ENCODE measurements around the gene LRSAM1. TPM values are rescaled to one million over a fixed set of nuclear protein-coding genes. Genes with fewer than 3 reads are reported as not detected.

The LRSAM1 gene
- total and polyA plus RNA-seq, 7 experiments from 2014 or later = 4.0 to 23.3 (median 17.6) TPM

DNA sequence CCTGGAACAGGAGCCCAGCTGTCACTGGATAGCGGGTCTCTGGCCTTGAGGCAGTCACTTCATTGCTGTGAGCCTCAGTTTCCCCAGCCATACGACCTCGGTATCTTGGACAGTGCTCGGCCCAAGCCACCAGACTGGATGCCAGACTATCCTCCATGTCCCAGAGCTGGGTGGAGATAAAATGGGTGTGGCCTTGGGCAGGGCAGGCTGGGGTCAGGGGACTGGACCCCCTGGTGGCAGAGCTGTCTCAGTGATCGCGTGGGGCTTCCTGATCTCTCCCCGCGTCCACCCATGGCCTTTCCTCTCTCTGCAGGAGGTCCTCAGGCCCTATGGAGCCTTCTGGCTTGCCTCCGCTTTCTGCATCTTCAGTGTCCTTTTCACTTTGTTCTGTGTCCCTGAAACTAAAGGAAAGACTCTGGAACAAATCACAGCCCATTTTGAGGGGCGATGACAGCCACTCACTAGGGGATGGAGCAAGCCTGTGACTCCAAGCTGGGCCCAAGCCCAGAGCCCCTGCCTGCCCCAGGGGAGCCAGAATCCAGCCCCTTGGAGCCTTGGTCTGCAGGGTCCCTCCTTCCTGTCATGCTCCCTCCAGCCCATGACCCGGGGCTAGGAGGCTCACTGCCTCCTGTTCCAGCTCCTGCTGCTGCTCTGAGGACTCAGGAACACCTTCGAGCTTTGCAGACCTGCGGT, 44.4 kb upstream of the LRSAM1 start:
- Histone ChIP-seq H3K27me3 (ENCODE audit: control insufficient read depth in 2 of 2, insufficient read depth in 2 of 2, low read length in 2 of 2) (peaks cover 0 to 25% of the 10 kb centered on the region in 2 donors), H3K4me1 (ENCODE audit: control insufficient read depth in 2 of 2, insufficient read depth in 2 of 2, low read length in 2 of 2) (no peaks in the 10 kb centered on the region), H3K27ac (ENCODE audit: low read depth, low read length) (no peak overlapping the region), H3K4me3 (ENCODE audit: low read length) (no peak overlapping the region), H3K36me3 (ENCODE audit: control insufficient read depth in 2 of 3, insufficient read depth in 3 of 3, low read length in 3 of 3) (no peaks in the 10 kb centered on the region), H3K9me3 (ENCODE audit: control insufficient read depth in 2 of 3, low read length in 3 of 3) (no peaks in the 10 kb centered on the region)
- ChIA-PET POLR2A (no interaction called here), CTCF (no interaction called here)
- Mint-ChIP-seq H3K36me3 (no peaks in the 10 kb centered on the region), H3K4me3 (no peak overlapping the region), H3K9me3 (no peaks in the 10 kb centered on the region), H3K27me3 (peaks cover 18 to 47% (median 31%) of the 10 kb centered on the region in 5 donors), H3K4me1 (peaks cover 0 to 6% (median 0%) of the 10 kb centered on the region in 7 donors), H3K27ac (no peak overlapping the region)
- intact Hi-C loops (cut with micrococcal nuclease) = no loop called here
- DNase-seq (no peak), ATAC-seq (no peak)

DNA sequence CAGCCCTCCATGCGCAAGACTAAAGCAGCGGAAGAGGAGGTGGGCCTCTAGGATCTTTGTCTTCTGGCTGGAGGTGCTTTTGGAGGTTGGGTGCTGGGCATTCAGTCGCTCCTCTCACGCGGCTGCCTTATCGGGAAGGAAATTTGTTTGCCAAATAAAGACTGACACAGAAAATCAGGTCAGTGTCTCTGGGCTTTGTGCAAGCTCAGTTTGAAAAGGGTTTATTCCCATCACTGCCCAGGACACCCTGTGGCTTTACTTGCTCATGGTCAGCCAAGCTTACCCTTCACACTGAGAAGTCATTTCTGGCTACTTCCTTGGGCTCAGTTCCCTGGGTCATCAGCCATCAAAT, 43.8 kb upstream of the LRSAM1 start:
- POLR2A ChIA-PET = interaction anchor here (0.5 kb wide), 1 partner anchor 40 kb away, joined by 3 read pairs; no protein-coding TSS in a partner anchor
- intact Hi-C loops (cut with micrococcal nuclease) = no loop called here
- peaks cover 0 to 6% (median 0%) of the 10 kb centered on the region in 7 donors for H3K4me1 Mint-ChIP-seq

DNA sequence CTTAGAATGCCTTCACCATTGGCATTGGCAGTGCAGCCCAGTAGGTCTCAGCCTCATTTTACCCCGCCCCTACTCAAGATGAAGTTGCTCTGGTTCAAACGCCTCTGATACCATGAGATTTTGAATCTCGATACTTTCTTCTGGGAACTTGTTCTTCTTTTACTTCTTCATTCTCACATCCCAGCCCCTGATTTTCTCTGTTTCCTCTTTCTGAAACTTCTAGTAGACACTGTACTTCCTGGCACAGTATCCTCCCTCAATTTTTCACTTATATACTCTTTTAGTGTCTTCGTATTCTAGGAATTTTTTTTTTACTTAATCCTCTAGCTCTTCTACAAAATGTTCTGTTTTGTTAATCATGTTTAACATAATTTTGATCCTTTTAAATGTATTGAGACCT, 40.2 kb upstream of the LRSAM1 start:
- peaks cover 0 to 4% of the 10 kb centered on the region in 2 donors for H3K27me3 ChIP-seq (ENCODE audit: control insufficient read depth in 2 of 2, insufficient read depth in 2 of 2, low read length in 2 of 2)
- no peaks in the 10 kb centered on the region for H3K9me3 ChIP-seq (ENCODE audit: control insufficient read depth in 2 of 3, low read length in 3 of 3)
- H3K4me1 Mint-ChIP-seq = peaks cover 0 to 14% (median 0%) of the 10 kb centered on the region in 7 donors
- H3K4me3 ChIP-seq (ENCODE audit: low read length) = no peak overlapping the region
- intact Hi-C loops (cut with micrococcal nuclease) = no loop called here
- H3K27ac ChIP-seq (ENCODE audit: low read depth, low read length) = no peak overlapping the region
- no peak for ATAC-seq
- no peaks in the 10 kb centered on the region for H3K36me3 Mint-ChIP-seq
- ChIA-PET POLR2A (no interaction called here), CTCF (no interaction called here)
- no peak for DNase-seq
- H3K36me3 ChIP-seq (ENCODE audit: control insufficient read depth in 2 of 3, insufficient read depth in 3 of 3, low read length in 3 of 3) = no peaks in the 10 kb centered on the region
- H3K27me3 Mint-ChIP-seq = peaks cover 33 to 62% (median 50%) of the 10 kb centered on the region in 5 donors
- H3K4me1 ChIP-seq (ENCODE audit: control insufficient read depth in 2 of 2, insufficient read depth in 2 of 2, low read length in 2 of 2) = no peaks in the 10 kb centered on the region
- H3K4me3 Mint-ChIP-seq = no peak overlapping the region
- H3K27ac Mint-ChIP-seq = no peak overlapping the region
- no peaks in the 10 kb centered on the region for H3K9me3 Mint-ChIP-seq

More for the DNA sequence above, 43.8 kb upstream of the LRSAM1 start:
- Histone ChIP-seq H3K36me3 (ENCODE audit: control insufficient read depth in 2 of 3, insufficient read depth in 3 of 3, low read length in 3 of 3) (no peaks in the 10 kb centered on the region), H3K4me1 (ENCODE audit: control insufficient read depth in 2 of 2, insufficient read depth in 2 of 2, low read length in 2 of 2) (no peaks in the 10 kb centered on the region), H3K27ac (ENCODE audit: low read depth, low read length) (no peak overlapping the region), H3K9me3 (ENCODE audit: control insufficient read depth in 2 of 3, low read length in 3 of 3) (no peaks in the 10 kb centered on the region), H3K4me3 (ENCODE audit: low read length) (no peak overlapping the region), H3K27me3 (ENCODE audit: control insufficient read depth in 2 of 2, insufficient read depth in 2 of 2, low read length in 2 of 2) (peaks cover 0 to 25% of the 10 kb centered on the region in 2 donors)
- no peak for DNase-seq
- Mint-ChIP-seq H3K27me3 (peaks cover 17 to 49% (median 31%) of the 10 kb centered on the region in 5 donors), H3K4me3 (no peak overlapping the region), H3K36me3 (no peaks in the 10 kb centered on the region), H3K27ac (no peak overlapping the region), H3K9me3 (no peaks in the 10 kb centered on the region)
- ATAC-seq = no peak
- CTCF ChIA-PET = no interaction called here

DNA sequence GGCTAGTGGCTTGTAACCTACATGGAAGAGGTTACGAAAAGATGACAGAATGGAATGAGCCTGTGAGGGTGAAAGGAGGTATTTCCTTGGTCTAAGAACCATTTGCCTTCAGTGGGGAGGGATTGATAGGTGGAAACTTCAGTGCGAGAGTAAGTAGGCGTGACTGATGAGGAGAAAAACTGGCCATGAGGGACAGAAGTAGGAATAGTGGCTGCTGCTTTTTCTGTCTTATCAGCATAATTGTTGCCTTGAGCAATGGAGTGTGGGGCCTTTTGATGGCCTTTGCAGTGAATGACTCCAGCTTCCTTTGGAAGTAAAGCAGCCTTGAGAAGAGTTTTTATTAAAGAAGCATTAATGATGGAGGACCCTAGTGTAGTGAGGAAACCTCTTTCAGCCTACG, 36.2 kb upstream of the LRSAM1 start:
- POLR2A ChIA-PET = interaction anchor here (0.9 kb wide), 1 partner anchor 36 kb away, joined by 3 read pairs; the partner anchor contains the start of genes LRSAM1 and RPL12
- H3K27me3 Mint-ChIP-seq = peaks cover 31 to 51% (median 43%) of the 10 kb centered on the region in 5 donors

DNA sequence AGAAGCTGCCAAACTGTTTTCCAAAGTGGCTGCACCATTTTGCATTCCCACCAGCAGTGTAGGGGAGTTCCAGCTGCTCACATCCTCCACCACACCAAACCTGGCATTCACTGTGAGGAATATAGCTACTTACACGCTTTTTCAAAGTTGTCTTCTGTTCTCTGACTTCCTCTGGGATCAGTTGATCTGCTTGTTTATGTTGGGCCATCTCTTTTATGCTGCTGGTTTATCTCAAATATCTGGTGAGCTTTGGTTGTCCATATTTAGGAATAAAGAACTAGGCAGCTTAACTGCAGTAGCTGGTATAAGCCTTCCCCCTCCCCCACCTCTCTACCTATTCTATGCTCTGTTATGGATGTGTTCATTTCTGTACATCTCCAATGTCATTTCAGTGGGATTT, 35.7 kb upstream of the LRSAM1 start:
- DNase-seq (no peak), ATAC-seq (no peak)
- POLR2A ChIA-PET = interaction anchor here (0.9 kb wide), 1 partner anchor 36 kb away, joined by 3 read pairs; the partner anchor contains the start of genes LRSAM1 and RPL12
- Mint-ChIP-seq H3K27ac (no peak overlapping the region), H3K27me3 (peaks cover 31 to 48% (median 43%) of the 10 kb centered on the region in 5 donors), H3K9me3 (no peaks in the 10 kb centered on the region), H3K4me1 (peaks cover 0 to 16% (median 0%) of the 10 kb centered on the region in 7 donors), H3K36me3 (no peaks in the 10 kb centered on the region), H3K4me3 (no peak overlapping the region)
- H3K4me1 ChIP-seq (ENCODE audit: control insufficient read depth in 2 of 2, insufficient read depth in 2 of 2, low read length in 2 of 2) = no peaks in the 10 kb centered on the region
- no peaks in the 10 kb centered on the region for H3K9me3 ChIP-seq (ENCODE audit: control insufficient read depth in 2 of 3, low read length in 3 of 3)
- CTCF ChIA-PET = interaction anchor here (0.8 to 0.9 kb wide), 2 partner anchors 9 to 544 kb away, joined by 3 to 4 read pairs; partner anchors contain the start of gene ZNF79
- no peak overlapping the region for H3K4me3 ChIP-seq (ENCODE audit: low read length)
- H3K27me3 ChIP-seq (ENCODE audit: control insufficient read depth in 2 of 2, insufficient read depth in 2 of 2, low read length in 2 of 2) = no peaks in the 10 kb centered on the region
- H3K36me3 ChIP-seq (ENCODE audit: control insufficient read depth in 2 of 3, insufficient read depth in 3 of 3, low read length in 3 of 3) = no peaks in the 10 kb centered on the region
- no peak overlapping the region for H3K27ac ChIP-seq (ENCODE audit: low read depth, low read length)
- intact Hi-C loops (cut with micrococcal nuclease) = no loop called here

More for the DNA sequence above, 36.2 kb upstream of the LRSAM1 start:
- intact Hi-C loops (cut with micrococcal nuclease) = no loop called here
- H3K9me3 ChIP-seq (ENCODE audit: control insufficient read depth in 2 of 3, low read length in 3 of 3) = no peaks in the 10 kb centered on the region
- H3K4me1 ChIP-seq (ENCODE audit: control insufficient read depth in 2 of 2, insufficient read depth in 2 of 2, low read length in 2 of 2) = no peaks in the 10 kb centered on the region
- no peaks in the 10 kb centered on the region for H3K27me3 ChIP-seq (ENCODE audit: control insufficient read depth in 2 of 2, insufficient read depth in 2 of 2, low read length in 2 of 2)
- Mint-ChIP-seq H3K27ac (no peak overlapping the region), H3K36me3 (no peaks in the 10 kb centered on the region), H3K9me3 (no peaks in the 10 kb centered on the region), H3K4me1 (peaks cover 0 to 16% (median 0%) of the 10 kb centered on the region in 7 donors), H3K4me3 (no peak overlapping the region)
- no peak overlapping the region for H3K4me3 ChIP-seq (ENCODE audit: low read length)
- CTCF ChIA-PET = interaction anchor here (0.8 to 0.9 kb wide), 2 partner anchors 9 to 544 kb away, joined by 3 to 4 read pairs; partner anchors contain the start of gene ZNF79
- ATAC-seq (no peak), DNase-seq (no peak)
- no peaks in the 10 kb centered on the region for H3K36me3 ChIP-seq (ENCODE audit: control insufficient read depth in 2 of 3, insufficient read depth in 3 of 3, low read length in 3 of 3)
- no peak overlapping the region for H3K27ac ChIP-seq (ENCODE audit: low read depth, low read length)

DNA sequence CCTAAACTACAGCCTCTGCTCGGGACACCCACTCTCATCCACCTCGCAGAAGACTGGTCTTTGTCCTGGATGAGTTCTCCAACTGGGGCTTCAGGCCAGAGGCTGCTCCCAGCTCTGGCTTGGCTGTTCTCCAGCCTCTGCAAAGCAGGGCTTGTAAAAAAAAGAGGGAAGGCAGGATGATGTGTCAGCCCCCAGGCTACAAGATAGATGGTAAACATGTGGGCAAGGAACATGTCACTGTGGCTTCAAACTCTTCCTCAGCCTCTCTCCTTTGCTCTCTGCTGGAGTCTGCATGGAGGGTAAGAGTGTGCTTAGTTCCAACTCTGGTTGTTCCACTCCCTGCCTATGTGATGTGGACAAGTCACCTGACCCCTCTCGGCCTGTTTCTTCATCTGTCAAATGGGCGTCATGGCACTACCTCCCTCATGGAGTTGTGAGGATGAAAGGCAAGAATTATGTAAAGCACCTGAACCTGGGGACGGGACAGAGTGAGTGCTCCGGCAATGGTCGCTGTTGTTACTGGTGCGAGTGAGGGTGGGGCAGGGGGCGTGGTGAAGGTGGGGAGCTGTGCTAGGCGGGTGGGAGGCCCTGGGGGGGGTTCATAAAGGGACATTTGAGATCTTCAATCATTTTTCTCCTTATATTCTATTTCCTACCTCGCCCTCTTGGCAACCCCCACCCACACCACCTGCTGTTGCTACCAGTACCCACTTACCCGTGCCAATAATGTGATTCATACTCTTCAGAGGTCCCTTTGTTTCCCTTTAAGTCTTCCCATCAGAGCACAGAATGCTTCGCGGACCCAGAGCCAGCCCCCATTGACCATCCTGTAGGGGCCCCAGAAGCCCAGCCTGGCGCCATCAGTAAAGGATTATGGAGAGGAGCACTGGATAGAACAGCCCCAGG, 33.9 kb upstream of the LRSAM1 start:
- no peaks in the 10 kb centered on the region for H3K36me3 Mint-ChIP-seq
- H3K4me1 Mint-ChIP-seq = peaks cover 0 to 13% (median under 1%) of the 10 kb centered on the region in 7 donors
- Histone ChIP-seq H3K9me3 (ENCODE audit: control insufficient read depth in 2 of 3, low read length in 3 of 3) (no peaks in the 10 kb centered on the region), H3K27me3 (ENCODE audit: control insufficient read depth in 2 of 2, insufficient read depth in 2 of 2, low read length in 2 of 2) (no peaks in the 10 kb centered on the region), H3K4me3 (ENCODE audit: low read length) (no peak overlapping the region), H3K36me3 (ENCODE audit: control insufficient read depth in 2 of 3, insufficient read depth in 3 of 3, low read length in 3 of 3) (no peaks in the 10 kb centered on the region), H3K4me1 (ENCODE audit: control insufficient read depth in 2 of 2, insufficient read depth in 2 of 2, low read length in 2 of 2) (no peaks in the 10 kb centered on the region), H3K27ac (ENCODE audit: low read depth, low read length) (no peak overlapping the region)
- DNase-seq = no peak
- POLR2A ChIA-PET = interaction anchor here (1.0 kb wide), 2 partner anchors 24 to 37 kb away, joined by 3 to 5 read pairs; no protein-coding TSS in a partner anchor
- peaks cover 22 to 34% (median 29%) of the 10 kb centered on the region in 5 donors for H3K27me3 Mint-ChIP-seq
- ATAC-seq = no peak
- no peaks in the 10 kb centered on the region for H3K9me3 Mint-ChIP-seq
- no peak overlapping the region for H3K27ac Mint-ChIP-seq
- intact Hi-C loops (cut with micrococcal nuclease) = loop anchor here in 1 of 2 donors (1.0 kb wide), 1 partner anchor 203 kb away; no protein-coding TSS in a partner anchor
- CTCF ChIA-PET = interaction anchor here (0.8 kb wide), 1 partner anchor 203 kb away, joined by 3 read pairs; no protein-coding TSS in a partner anchor
- peak overlapping the region in 1 of 10 donors; percentile 61 for H3K4me3 Mint-ChIP-seq

All from naive thymus-derived CD4-positive, alpha-beta T cell (primary cell).